GM19238 (cell line): ENCODE data around the gene SPTBN4.

Experiments
- DNase-seq: peaks from one replicate; pipeline ENCODE4 v3.0.0; 2011; ENCODE audit warnings: low spot score; ENCODE audit not compliant: insufficient read length

The SPTBN4 gene

DNA sequence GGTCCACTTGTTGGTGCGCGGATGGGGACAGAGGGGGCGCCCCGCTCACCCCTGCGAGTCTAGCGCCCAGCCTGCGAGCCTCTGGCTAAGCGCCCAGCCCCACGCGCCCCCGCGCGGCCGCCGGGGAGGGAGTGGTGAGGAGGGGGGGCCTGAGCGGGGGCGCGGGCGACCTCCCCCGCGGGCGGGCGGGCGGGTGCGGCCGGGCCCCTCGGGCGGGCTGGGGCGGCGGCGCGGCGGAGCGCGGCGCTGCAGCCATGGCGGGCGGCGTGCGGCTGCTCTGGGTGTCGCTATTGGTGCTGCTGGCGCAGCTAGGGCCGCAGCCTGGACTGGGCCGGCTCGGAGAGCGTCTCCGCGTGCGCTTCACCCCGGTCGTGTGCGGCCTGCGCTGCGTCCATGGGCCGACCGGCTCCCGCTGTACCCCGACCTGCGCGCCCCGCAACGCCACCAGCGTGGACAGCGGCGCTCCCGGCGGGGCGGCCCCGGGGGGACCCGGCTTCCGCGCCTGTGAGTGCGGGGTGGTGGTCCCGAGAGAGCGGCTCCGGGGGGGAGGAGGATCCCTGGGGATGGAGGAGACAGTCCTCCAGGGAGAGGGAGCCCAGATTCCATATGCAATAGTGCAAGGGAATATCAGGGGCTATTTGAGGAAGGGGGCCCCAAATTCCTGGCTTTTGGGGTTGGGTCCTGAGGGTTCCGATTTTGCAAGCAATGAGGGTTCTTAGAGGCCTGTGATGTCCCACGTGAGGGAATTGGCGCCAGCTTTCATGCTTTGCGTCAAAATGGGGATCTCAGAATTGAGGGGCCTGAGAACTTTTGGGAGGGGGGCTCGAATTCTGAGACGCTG is 134.6 kb downstream of the SPTBN4 start, which contains the start of gene LTBP4:
Gene LTBP4 (plus strand): TSS at position 236 of the 841 bp plus-strand sequence. CDS start 19 bp downstream, at position 255.
- DNase-seq = no peak

DNA sequence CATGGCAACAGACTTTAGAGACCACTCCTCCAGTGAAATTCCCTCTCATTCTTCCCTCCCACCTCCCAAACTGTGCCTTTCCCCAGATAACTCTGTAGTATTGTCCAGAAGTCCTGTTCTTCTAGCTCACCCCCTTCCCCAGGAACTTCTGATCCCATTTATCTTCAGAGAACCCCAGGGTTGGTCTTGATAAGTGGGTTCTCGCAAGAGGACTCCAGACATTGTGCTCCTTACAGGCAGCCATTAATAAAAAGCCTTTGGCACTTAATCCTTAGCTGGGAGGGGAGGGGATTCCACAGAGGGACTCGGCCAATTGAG is 136.2 kb downstream of the SPTBN4 start:
- DNase-seq = no peak

DNA sequence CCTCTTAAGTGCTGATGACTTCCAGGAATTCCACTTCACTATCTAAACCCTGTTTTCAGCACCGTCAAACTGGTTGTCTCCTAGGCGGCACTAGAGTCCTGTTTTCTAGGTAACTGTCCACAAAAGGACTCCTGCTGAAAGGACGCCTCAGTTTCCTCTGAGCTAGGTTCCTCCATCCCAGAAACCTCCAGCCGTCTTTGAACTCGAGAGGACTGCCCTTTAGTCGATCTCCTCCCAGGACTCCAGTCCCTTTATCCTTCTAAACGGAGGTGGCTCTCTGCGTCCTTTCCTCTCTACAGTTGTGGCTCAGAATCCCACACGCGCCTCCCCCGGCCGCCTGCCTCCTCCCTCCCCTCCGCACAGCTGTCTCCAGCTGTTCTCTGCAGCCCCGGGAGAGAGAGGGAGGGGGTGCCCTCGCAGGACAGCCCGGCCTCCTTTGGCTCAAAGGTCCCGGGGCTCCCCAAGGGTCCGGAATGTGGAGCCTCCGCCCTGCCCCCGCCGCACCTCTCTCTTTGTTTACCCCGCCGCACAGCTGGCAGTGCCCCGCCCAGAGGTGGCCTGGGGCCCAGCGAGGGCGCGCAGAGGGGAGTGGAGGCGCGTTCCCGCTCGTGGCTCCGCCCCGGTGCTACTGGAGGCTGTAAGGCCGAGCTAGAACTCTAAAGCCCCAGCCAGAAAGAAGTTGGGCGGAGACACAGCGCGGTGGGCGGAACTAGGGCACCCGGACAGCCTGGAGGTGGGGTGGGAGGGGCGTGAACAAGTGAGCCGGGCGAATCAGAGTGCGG is 136.8 kb downstream of the SPTBN4 start:
- DNase-seq = peak; percentile 96

DNA sequence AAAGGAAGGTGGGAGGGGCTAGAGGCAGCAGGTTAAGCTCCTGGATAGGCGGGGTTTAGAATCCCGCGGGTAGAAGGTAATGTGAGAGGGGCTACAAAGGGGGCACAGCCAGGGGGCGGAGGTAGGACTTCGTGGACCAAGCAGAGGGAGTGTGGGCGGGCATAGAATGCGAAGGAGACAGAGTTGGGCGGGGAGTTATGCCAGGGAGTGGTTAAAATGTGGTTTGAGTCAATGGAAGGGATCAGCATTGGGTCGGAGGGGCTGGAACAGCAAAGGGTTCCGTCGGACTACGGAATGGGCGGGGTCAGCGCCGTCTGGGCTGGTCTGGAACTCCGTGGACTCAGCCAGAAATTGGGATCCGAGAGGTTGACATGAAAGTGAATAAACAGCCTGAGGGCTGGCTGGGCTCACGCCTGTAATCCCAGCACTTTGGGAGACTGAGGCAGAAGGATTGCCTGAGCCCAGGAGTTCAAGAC is 137.4 kb downstream of the SPTBN4 start:
- no peak for DNase-seq

DNA sequence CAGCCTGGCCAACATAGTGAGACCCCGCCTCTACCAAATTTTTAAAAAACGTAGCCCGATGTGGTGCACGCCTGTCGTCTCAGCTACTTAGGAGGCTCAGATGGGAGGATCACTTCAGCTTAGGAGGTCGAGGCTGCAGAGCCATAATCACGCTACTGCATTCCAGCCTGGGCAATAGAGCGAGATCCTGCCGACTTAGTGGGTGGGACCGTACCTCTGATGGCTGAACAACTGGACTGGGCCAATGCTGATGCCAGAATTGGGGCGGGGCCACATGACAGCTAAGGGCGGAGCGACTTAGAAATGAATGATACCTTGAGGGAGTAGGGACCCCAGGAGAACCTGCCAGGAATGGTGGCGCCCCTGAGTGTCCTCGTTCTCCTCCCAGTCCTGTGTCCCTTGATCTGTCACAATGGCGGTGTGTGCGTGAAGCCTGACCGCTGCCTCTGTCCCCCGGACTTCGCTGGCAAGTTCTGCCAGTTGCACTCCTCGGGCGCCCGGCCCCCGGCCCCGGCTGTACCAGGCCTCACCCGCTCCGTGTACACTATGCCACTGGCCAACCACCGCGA is 137.9 kb downstream of the SPTBN4 start:
- no peak for DNase-seq

DNA sequence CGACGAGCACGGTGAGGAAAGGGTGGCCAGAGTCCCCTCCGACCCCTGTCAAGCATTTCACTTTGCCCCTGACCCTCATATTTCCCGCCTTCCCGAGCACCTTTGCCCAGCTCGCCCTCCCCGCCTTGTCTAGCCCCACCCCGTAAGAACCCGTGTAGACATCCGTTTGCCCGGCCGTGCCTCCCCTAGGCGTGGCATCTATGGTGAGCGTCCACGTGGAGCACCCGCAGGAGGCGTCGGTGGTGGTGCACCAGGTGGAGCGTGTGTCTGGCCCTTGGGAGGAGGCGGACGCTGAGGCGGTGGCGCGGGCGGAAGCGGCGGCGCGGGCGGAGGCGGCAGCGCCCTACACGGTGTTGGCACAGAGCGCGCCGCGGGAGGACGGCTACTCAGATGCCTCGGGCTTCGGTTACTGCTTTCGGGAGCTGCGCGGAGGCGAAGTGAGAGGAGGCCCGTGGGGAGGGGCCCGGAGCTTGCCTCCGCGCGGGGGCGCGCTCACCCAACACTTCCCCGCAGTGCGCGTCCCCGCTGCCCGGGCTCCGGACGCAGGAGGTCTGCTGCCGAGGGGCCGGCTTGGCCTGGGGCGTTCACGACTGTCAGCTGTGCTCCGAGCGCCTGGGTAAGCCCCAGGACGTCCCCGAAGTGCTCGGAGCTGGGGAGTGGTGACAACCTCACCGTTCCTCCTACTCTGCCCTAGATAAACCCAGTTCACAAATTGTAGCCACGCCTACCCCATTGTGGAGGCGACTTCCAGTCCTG is 138.6 kb downstream of the SPTBN4 start:
- peak; percentile 71 for DNase-seq

DNA sequence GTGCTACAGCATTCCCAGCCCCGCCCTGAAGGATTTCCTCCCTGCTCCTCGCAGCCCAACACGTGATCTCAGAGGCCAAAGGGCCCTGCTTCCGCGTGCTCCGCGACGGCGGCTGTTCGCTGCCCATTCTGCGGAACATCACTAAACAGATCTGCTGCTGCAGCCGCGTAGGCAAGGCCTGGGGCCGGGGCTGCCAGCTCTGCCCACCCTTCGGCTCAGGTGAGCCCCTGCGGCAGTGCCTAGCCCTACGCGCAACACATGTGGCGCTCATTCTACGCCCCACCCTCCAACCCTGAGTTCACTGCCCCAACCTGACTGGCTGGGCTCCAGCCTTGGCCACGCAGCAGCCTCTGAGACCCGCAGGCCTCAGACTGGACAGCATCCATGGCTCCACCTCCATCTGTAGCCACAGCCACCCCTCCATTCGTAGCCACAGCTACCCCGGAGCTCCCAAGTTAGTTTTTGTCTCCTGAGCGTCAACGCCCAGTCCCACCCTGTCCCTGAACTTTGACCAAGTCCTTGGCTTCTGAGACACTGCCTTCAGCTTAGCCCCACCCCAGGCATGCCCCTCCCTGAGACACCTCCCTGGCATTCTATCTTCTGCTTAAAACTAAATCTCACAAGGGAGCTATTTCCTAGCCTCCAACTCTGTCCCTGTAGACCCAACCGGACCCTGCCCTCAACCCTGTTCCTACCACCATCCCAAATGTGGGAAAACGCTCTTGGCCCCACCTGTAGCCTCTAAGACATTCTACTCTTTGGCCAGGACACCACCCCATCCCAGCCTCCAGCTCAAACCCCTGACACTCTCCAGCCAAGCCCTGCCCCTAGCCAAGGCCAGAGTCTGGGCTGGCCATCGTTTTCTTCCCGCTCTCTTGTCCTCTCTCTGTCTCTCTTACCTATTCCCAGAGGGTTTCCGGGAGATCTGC is 140.8 kb downstream of the SPTBN4 start:
- DNase-seq = no peak

DNA sequence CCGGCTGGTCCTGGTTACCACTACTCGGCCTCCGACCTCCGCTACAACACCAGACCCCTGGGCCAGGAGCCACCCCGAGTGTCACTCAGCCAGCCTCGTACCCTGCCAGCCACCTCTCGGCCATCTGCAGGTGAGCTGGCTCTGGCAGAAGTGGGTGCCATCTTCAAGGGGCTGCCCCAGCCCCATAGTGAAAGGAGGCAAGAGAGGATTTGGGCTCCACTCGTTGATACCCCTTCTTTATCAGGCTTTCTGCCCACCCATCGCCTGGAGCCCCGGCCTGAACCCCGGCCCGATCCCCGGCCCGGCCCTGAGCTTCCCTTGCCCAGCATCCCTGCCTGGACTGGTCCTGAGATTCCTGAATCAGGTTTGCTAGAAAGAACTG is 141.4 kb downstream of the SPTBN4 start:
- no peak for DNase-seq

DNA sequence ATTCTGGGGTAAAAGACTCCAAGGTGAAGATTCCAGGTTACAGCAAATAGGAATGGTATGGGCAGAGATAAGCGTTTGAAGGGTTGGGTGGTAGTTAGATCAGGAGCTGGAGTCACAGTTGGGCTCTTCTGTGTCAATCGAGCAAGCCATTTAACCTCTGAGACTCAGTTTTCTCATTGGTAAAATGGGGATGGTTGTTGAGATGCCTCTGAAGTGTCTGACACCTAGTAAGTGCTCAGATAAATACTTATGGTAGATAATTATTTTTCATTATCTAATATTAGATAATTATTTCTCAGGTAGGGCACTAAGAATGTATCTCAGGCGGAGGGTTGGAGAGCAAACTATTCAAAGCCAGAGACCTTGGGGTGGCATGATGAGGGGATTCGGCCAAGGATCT is 142.2 kb downstream of the SPTBN4 start:
- DNase-seq = no peak

DNA sequence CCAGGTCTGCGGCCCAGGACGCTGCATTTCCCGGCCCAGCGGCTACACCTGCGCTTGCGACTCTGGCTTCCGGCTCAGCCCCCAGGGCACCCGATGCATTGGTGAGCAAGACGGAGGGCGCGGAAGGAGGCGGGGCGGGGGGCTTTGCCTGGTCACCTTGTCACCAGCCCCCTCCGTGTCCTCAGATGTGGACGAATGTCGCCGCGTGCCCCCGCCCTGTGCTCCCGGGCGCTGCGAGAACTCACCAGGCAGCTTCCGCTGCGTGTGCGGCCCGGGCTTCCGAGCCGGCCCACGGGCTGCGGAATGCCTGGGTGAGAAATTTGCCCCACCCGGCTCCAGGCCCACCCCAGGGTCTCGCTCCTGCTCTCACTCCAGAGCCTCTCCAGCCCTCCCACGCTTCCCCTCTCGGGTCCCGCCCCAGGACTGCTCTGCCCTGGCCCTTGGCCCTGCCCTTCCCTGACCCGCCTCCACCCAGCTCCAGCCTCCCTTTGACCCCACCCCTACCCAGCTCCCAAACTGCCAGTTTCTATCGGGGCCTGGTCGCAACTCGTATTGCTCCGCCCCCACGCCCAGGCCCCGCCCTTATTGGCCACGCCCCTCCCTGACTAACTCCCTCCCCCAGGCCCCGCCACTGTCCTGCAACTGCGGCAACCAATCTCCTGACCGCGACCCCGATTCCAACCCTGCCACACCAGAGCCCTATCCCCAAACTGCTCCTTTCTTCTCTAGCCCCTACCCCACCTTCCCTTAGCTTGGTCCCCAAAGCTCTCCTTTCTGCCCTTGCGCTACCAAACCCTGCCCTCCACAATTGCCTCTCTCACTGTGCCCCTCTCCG is 143.0 kb downstream of the SPTBN4 start:
- peak; percentile 92 for DNase-seq

DNA sequence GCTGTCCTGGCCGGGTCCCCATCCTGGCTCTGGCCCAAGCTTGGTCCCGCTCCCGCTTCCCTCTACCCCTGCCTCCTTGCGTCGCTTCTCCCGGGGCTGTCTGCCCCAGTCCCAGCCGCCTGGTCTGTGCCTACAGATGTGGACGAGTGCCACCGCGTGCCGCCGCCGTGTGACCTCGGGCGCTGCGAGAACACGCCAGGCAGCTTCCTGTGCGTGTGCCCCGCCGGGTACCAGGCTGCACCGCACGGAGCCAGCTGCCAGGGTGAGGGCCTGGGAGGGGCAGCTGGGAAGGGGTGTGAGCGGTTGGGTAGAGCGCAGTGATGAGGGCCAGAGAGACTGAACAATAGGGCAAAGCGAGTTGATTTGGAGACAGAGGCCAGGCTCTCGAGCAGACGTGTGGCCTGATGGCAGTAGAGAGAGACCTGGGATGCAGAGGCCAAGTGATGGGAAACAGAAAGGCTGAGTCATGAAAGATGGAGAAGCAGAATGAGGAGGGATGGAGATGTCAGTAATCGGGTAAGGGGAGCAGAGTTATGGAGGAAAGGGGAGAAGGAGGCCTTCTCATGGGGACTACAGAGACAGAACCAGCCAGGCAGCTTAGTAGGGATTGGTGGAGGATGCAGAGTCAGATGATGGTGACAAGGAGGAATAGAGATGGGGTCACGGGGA is 143.7 kb downstream of the SPTBN4 start:
- DNase-seq = no peak

DNA sequence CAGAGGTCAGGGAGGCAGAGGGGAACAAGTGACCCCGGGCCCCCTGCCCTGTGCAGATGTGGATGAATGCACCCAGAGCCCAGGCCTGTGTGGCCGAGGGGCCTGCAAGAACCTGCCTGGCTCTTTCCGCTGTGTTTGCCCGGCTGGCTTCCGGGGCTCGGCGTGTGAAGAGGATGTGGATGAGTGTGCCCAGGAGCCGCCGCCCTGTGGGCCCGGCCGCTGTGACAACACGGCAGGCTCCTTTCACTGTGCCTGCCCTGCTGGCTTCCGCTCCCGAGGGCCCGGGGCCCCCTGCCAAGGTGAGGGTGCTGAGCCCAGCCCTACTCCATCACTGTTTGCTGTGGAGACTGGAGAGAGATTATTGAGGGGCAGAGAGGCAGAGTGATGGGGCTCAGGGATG is 144.3 kb downstream of the SPTBN4 start:
- no peak for DNase-seq

DNA sequence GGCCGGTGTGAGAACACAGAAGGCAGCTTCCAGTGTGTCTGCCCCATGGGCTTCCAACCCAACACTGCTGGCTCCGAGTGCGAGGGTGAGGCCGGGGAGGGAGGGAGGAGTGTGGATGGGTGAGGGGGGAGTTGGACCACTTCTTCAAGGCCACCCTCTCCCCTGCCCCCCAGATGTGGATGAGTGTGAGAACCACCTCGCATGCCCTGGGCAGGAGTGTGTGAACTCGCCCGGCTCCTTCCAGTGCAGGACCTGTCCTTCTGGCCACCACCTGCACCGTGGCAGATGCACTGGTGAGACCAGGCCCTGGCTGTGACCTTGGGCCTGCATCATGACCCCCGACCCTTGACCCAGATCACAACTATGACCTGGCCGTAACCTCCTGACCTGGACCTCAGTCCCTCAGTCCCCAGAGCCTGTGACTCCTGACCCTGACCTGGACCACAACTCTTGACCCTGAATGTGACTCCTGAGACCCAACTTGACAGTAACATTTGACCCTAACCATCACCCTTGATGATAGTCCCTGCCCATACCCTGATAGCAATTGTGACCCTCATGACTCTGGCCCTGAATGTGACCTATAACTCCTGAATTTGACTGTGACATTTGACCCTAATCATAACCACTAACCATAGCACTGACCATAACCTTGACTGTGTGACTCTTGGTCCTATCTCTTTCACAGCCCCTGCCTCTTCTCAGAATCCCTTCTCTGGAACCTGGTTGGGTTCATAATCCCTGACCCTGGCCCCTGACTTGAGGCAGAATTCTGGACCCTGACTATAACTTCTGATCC is 145.3 kb downstream of the SPTBN4 start:
- DNase-seq = no peak

DNA sequence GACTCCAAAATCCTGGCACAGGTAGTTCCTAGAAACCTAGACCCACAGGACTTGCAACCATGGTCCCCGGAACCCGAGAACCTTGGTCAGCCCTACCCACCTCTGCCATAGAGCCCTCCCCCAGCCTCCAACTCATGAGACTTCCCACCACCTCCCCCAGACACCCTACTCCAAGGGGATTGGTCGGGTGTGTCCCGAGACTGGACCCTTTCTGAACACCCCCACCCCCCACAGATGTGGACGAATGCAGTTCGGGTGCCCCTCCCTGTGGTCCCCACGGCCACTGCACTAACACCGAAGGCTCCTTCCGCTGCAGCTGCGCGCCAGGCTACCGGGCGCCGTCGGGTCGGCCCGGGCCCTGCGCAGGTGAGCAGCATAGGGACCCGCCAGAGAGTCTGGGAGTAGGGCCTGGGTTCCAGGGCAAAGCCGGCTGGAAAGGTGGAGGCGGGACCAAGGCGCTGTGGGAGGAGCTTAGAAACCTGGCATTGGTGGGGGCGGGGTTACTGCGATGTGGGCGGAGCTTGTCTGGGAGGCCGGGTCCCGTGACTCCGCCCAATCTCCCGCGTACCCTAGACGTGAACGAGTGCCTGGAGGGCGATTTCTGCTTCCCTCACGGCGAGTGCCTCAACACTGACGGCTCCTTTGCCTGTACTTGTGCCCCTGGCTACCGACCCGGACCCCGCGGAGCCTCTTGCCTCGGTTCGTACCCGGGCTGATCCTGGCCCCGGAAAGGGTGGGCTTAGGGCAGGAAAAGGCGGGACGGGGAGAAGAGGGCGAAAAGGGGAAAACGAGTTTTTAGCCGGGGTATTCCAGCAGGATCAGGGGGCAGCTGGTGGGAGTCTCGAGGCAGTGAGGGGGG is 146.3 kb downstream of the SPTBN4 start:
- peak; percentile 69 for DNase-seq

DNA sequence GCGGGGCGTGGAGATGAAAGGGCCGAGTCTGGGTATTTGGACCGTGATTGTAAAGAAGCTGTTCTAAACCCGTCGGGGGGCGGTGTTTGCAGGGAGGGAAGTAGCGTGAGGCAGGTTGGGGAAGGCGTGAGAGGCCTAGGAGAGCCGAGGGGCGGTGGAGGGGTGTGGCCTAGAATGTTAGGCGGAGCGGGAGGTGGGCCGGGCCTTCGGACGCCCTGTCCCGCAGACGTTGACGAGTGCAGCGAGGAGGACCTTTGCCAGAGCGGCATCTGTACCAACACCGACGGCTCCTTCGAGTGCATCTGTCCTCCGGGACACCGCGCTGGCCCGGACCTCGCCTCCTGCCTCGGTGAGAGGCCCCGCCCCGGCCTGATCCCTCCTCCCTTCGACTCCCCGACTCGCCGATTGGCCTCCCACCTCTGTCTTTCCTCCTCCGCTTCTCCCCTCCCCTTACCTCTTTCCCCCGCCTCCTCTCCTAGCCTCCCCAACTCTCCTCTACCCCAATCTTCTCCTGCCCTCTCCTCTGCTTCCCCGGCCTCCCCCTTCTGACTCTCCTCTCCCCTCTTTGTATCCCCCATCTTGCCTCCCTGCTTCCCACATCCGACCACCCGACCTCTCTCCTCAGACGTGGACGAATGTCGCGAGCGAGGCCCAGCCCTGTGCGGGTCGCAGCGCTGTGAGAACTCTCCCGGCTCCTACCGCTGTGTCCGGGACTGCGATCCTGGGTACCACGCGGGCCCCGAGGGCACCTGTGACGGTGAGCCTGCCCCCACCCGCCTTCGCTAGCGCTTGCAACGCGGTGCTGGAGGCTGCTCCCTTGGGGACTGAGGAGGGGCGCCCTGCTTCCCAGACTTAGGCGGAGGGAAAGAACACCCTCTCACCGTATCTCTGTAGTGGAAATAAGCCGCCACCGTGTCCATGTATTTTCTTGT is 147.2 kb downstream of the SPTBN4 start:
- peak; percentile 95 for DNase-seq
